GM12878 (cell line): ENCODE results near the gene DCC. TPM values are rescaled to one million over a fixed set of nuclear protein-coding genes. Genes with fewer than 3 reads are reported as not detected.

Experiments
- ETV6 ChIP-seq, 2 experiments: fragments of 450-650 bp in 1 of 2; IDR thresholded peaks in 1 of 2; conservative IDR thresholded peaks in 1 of 2; 2 replicates each; pipeline ENCODE4 v1.6.1; 2014; ENCODE audit warnings: antibody characterized with exemption in 1 of 2, borderline replicate concordance in 1 of 2, low read depth in 1 of 2, mild to moderate bottlenecking in 1 of 2, moderate library complexity in 1 of 2
- FOS ChIP-seq: IDR thresholded peaks from 3 replicates; pipeline ENCODE4 v1.6.1; 2011; ENCODE audit warnings: borderline replicate concordance; ENCODE audit not compliant: insufficient read length; ENCODE audit errors: extremely low read depth
- PKNOX1 ChIP-seq: fragments of 450-650 bp; IDR thresholded peaks from 2 replicates; pipeline ENCODE4 v1.6.1; 2016; ENCODE audit warnings: mild to moderate bottlenecking
- PML ChIP-seq: IDR thresholded peaks from 2 replicates; pipeline ENCODE4 v1.6.1; 2012; ENCODE audit warnings: low read length, inconsistent platforms
- PRDM15 ChIP-seq: fragments of 450-650 bp; formaldehyde crosslinking; IDR thresholded peaks from 2 replicates; pipeline ENCODE4 v1.4.0; 2020; ENCODE audit warnings: mild to moderate bottlenecking, moderate library complexity
- SPI1 ChIP-seq: IDR thresholded peaks from 2 replicates; pipeline ENCODE4 v1.6.1; 2011; ENCODE audit warnings: low read depth, mild to moderate bottlenecking, low read length, moderate library complexity, borderline replicate concordance; ENCODE audit not compliant: insufficient read depth
- STAT3 ChIP-seq: IDR thresholded peaks from 2 replicates; pipeline ENCODE4 v1.6.1; 2011; ENCODE audit warnings: low read depth, low read length, improper control_type of control experiment
- SUZ12 ChIP-seq: fragments of 200-600 bp; sonication (generic); IDR thresholded peaks from one replicate; pipeline ENCODE4 v1.6.1; 2018; ENCODE audit warnings: antibody characterized with exemption, mild to moderate bottlenecking; ENCODE audit not compliant: unreplicated experiment
- WRNIP1 ChIP-seq: IDR thresholded peaks from 2 replicates; pipeline ENCODE4 v1.6.1; 2011; ENCODE audit warnings: low read depth, low read length, improper control_type of control experiment, borderline replicate concordance
- polyA plus RNA-seq, 11 experiments: library from polyadenylated mRNA; depleted of rRNA in 4 of 11; unstranded in 6 of 11; stranded (reverse) in 5 of 11; fragments of >200 nt; fragmentation: Nextera tagmentation in 4 of 11; fragmentation: Illumina TruSeq in 1 of 11; extraction: Ambion mirVana in 4 of 11; extraction: Trizol in 1 of 11; gene quantifications; 1 replicate in 1 of 11; 2 replicates in 10 of 11; pipeline versions ENCODE4 v1.2.1 to v1.2.3, GENCODE V29; 2011 to 2016; ENCODE audit warnings: inconsistent platforms in 2 of 11, missing spikeins in 2 of 11, low read depth in 1 of 11
- total RNA-seq, 4 experiments: library from RNA; depleted of rRNA in 3 of 4; stranded (reverse); fragments of >200 nt in 3 of 4; fragmentation: Illumina TruSeq in 1 of 4; extraction: Trizol in 1 of 4; gene quantifications; 2 replicates each; pipeline versions ENCODE4 v1.2.1 to v1.2.3, GENCODE V29; 2013 to 2021

The DCC gene
- total and polyA plus RNA-seq, 10 of the 15 experiments (the other 5 are each of a cell fraction or from before 2014, with no cell fraction given) = 0.01 TPM; not detected in 9

GRCh38 chr18:52970686-52971085, 630.7 kb downstream of the DCC start (continued):
- no peak for TF ChIP-seq ETV6 (conservative IDR thresholded peaks at IDR 0.05 in 1 of 2, IDR thresholded peaks at IDR 0.05 in 1 of 2; ENCODE audit: borderline replicate concordance in 1 of 2, low read depth in 1 of 2)
- no peak for TF ChIP-seq WRNIP1
- TF ChIP-seq STAT3 = no peak
- no peak for TF ChIP-seq SPI1
- no peak for TF ChIP-seq PML
- no peak for TF ChIP-seq FOS
- TF ChIP-seq PKNOX1 = no peak
- no peak for TF ChIP-seq SUZ12
- TF ChIP-seq PRDM15 (CRISPR knock-in tag) = no peak
